Hippocampal formation (tissue), 2 donors: Measurements from ENCODE around the gene NUAK1.

ENCODE experiments used
- DNase-seq, 2 donors: peaks; one replicate each; lab custom pipeline; 2025; lab: John Stamatoyannopoulos, UW

Gene NUAK1

GRCh38 chr12:106062693-106063092 lies 76.1 kb downstream of the NUAK1 start:
- DNase-seq, result no peak

DNA sequence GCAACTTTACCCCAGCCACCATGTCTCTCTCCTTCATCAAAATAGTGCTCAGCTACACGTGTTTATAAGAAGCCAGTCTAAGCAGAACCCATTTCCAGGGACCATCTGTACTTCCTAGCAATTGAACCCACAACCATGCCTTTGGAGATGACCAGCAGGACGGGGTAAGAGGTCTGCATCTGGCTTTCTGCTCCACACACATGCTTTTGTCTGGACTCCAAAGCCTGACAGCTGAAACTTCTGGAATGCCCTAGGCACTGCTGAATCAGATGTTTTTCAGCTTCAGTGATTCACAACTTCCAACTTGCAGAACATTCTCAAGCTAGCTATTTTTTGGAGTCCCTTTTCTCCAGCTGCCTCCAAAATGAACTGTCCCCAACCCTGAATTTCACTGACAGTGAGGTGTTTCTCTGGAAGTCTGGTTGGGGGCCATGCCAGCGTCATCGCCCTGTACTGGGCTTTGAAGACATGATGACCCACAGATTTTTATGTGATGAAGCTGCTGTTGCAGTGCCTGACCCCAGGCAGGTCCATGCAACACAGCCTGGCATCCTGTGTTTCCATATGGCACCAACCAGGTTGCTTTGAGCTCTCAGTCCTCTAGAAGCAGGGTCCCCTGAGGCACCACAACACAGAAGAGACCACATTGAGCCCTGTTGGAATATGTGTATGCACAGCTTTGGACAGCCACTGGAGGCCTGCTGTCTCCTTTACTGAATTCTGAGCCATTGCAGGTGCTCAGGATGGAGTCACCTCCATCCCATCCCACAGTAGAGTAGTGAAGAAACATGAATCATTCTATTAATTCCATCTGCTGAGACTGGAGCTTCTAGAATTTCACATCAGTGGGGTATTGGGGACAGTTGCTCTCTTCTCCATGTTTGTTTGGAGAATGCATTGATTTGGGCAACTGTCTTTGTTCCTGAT lies 80.2 kb downstream of the NUAK1 start:
- no peak for DNase-seq

DNA sequence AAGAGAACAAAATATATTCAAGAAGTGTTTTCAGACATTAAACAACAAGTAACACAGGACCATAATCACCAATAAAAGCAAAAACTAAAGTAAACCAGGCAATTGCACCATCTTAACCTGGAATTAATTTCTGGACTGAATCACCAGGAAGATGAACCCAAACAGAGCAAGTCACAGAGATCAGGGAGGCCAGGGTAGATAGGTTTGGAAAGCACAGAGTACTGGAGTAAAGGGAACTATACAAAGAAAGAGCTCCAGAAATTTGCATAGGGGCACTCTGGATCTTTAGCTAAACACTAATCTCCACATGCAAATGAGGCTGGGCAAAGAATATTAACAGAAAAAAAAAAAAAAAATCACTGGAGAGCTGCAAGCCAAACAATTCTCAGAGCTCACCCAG lies 84.7 kb downstream of the NUAK1 start:
- no peak for DNase-seq

DNA sequence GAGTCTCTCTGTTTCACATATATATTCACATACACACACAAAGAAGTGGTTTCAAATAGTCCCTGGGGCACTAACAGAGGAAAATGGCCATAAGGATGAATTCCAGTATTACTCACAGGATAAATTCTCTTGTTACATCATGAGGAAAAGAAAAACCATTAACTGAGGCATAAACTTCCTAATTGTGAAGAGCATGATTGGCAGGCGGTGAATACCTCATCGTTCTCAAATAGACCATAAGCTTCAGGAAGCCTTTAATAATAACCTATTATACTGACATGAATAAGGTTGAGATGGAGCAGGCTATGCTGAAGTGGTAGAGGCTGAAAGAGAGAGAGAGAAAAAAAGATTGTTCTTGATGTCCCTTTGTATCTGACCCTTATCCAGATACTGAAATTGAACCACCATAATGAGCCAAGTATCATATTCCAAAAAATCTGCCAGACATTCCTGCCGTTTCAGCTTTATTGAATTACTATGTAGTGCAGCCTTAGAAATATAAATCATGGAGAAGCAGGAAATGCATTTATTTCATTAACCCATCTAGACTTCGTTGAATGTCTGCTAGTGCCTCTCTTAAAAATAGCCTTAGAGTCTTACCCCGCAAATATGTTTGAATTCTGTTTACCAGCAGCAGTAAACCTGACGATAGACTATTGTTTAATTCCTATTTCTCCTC lies 86.8 kb downstream of the NUAK1 start:
- no peak for DNase-seq

- DNase-seq, result no peak
Observed at GRCh38 chr12:106049546-106049945, 89.2 kb downstream of the NUAK1 start.

DNA sequence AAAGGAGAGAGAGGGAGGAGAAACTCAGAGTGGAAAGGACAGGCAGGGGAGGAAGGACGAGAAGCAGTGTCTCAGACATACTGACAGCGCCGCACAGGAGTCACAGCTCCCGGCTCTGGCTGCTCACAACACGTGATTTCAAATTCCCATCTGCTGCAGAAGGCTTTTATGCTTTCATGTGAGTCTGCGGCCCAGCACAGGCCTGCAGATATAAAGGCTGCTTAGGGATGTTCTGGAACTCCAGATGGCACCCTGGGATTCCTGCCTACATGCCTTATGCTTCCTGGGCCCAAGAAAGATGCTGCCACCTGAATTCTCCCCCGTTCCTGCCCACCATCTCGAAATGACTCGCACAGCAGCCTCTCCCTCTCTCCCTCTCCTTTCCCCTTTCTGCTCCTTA lies 89.6 kb downstream of the NUAK1 start:
- DNase-seq, result peak; percentile 62 to 83

GRCh38 chr12:106048676-106049075 lies 90.1 kb downstream of the NUAK1 start:
- no peak for DNase-seq

- DNase-seq, result no peak
Observed at GRCh38 chr12:106048016-106048415, 90.7 kb downstream of the NUAK1 start.

DNA sequence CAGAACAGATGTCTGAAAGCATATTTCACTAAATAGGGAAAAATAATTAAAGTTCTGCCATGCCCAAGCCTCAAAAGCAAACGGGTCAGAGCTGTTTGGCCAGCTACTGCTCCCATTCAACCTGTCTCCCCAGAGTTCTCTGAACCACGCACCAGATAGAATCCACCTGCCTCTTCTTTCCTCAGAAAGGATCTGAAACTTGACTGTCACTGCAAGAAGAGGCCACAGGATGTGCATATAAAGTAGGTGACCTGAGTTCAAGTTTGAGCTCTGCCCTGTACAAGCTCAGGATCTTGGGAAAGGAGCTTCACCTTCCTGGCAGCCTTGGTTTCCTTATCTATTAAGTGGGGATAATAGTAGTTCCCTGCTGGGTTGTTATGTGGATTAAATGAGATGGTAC lies 91.8 kb downstream of the NUAK1 start:
- DNase-seq, result no peak

GRCh38 chr12:106046301-106046846 lies 92.4 kb downstream of the NUAK1 start:
- DNase-seq, result no peak

DNA sequence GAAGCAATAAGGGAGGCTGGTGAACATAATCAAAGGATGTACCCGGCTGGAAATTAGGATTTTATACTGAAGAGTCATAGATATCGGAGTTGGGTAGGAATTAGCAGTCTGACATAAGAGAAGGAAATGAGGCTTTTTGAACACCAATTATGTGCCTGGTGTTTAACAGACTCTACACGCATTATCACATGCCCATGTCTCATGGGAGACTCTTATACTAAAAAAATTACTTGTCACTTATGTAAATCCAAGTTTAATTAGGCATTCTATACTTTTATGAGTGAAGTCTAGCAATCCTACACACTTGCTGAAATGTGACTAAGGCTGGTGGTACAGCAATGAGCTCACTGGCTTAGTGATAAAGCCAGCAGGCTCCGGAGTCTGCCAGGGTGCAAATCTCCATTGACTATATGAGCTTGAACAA lies 93.5 kb downstream of the NUAK1 start:
- DNase-seq, result no peak

DNA sequence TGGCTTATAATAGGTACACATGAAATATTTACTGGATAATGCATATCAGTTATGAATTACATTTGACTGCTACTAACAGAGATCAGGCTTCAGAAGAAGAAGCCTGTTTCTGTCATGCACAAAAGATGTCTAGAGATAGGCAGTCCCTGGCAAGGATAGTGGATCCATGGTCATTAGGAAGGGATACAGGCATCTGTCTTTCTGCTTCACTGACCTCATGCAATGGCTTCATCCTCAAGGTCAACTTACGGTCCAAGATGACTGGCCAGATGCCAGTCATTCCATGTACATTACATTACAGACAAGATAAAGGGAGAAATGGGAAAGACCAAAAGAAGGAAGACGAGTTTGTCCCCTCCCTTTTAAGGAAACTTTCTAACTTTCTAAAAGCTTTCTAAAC lies 94.0 kb downstream of the NUAK1 start:
- DNase-seq, result no peak

- DNase-seq, result no peak
Observed at GRCh38 chr12:106042037-106042436, 96.7 kb downstream of the NUAK1 start.

DNA sequence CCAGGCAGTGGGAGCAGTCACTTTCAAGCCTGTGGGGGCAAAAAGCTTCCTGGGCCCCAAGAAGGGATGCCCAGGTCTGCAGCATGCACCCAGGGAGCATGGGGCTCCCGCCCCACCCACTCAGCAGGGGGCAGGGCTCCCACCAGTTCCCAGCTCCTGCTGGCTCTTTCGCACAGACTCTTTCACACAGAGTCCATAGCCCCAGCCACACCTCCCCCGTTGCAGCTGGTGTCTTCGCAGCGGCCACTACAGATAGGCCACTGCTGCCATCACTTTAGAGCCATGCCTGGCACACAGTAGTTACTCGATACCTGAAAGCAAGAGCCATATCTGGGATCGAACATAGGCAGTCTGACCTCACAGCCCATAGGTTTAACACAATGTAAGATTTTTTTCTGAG lies 98.2 kb downstream of the NUAK1 start:
- DNase-seq, result no peak

GRCh38 chr12:106039646-106040404 lies 98.9 kb downstream of the NUAK1 start:
- no peak for DNase-seq

DNA sequence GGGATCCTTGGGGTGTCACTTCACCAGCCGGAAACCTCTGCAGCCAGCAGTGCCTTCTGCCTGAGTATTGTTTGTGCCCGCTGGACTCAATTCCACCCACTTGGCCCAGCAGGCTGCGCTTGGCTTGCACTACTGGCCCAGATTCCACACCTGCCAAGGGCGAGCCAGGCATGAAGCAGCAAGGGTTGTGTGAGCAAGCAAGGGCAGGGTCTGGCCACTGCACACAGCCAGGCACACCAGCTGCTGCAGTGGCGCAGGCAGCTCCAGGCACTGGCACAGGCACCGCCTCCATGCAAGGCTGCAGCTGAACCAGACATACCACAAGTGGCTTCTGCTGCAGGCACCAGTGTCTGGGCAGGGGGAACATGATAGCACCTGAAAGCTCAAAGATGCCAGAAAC lies 99.5 kb downstream of the NUAK1 start:
- no peak for DNase-seq

GRCh38 chr12:106037524-106038298 lies 101.0 kb downstream of the NUAK1 start:
- DNase-seq, result no peak

GRCh38 chr12:106035421-106035820 lies 103.3 kb downstream of the NUAK1 start:
- DNase-seq, result no peak

DNA sequence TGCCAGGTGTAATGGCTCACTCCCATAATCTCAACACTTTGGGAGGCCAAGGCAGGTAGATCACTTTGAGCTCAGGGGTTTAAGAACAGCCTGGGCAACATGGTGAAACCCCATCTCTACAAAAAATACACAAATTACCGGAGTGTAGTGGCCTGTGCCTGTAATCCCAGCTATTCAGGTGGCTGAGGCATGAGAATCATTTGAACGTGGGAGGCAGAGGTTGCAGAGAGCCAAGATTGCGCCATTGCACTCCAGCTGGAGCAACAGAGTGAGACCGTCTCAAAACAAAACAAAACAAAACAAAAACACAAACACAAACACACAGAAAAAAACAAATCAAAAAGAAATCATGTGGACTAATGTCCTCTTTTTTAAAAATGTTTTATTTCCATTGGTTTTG lies 104.4 kb downstream of the NUAK1 start:
- no peak for DNase-seq

DNA sequence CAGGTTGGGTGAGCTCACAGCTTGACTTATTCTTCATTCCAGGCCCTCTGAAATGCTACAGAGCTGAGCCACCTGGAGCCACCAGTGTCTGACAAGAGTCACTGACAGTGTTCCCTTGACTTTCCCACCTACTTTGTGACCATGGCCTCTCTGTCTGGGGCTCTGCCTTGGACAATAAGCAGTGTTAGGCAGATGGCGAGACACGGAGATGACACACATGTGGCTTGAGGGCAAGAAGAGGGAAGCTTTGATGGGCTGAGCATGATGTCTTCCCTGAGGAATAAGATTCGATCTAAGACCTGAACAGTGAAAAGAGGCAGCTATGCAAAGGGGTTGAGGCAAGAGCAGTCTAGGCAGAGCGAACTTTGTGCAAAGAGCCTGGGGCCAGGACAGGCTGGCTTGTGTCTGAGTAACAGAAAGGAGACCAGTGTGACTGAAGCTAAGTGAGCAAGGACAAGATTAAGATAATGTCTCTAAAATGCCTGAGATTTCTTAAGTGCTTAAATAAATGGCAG lies 105.5 kb downstream of the NUAK1 start:
- DNase-seq, result no peak

GRCh38 chr12:106032623-106032925 lies 106.2 kb downstream of the NUAK1 start:
- DNase-seq, result no peak
